T-helper 17 cell (primary cell): ENCODE measurements around the gene ZNF804A. TPM values are rescaled to one million over a fixed set of nuclear protein-coding genes. Genes with fewer than 3 reads are reported as not detected.
"Not testable (repeated sequence)": the region's sequence is repeated elsewhere in the genome, so short reads cannot be mapped to it uniquely, and the experiment has no call there.

ENCODE experiments used
- ATAC-seq: fragments of 150-1000 bp; cut with Tn5 transposase; 2 replicates; pipeline ENCODE4 v1.10.0; 2021; ENCODE audit warnings: mild to moderate bottlenecking, moderate library complexity
- DNase-seq, 3 donors: peaks; one replicate each; pipeline versions ENCODE4 v3.0.0 to v3.0.0-alpha.2; 2020 to 2021
- H3K9me3 ChIP-seq: one replicate; pipeline ENCODE4 v1.7.0; 2013; ENCODE audit warnings: low read length, mild to moderate bottlenecking; ENCODE audit not compliant: control insufficient read depth, poor library complexity, severe bottlenecking
- H3K27ac Mint-ChIP-seq: one replicate; pipeline ENCODE4 v1.8.0; 2022; ENCODE audit warnings: mild to moderate bottlenecking, moderate library complexity, mixed read lengths
- H3K27me3 Mint-ChIP-seq: one replicate; pipeline ENCODE4 v1.8.0; 2022; ENCODE audit warnings: mixed read lengths
- H3K36me3 Mint-ChIP-seq: one replicate; pipeline ENCODE4 v1.8.0; 2022; ENCODE audit warnings: low read depth, mixed read lengths
- H3K4me1 Mint-ChIP-seq: one replicate; pipeline ENCODE4 v1.8.0; 2022; ENCODE audit warnings: mild to moderate bottlenecking, mixed read lengths
- H3K4me3 Mint-ChIP-seq: one replicate; pipeline ENCODE4 v1.8.0; 2022; ENCODE audit warnings: mild to moderate bottlenecking, moderate library complexity, mixed read lengths
- total RNA-seq, 4 donors: library from RNA in 2 of 4; stranded (reverse) in 2 of 4; gene quantifications; one replicate each; pipeline ENCODE4 v1.2.3 and lab custom pipeline; 2022 to 2026

ZNF804A gene
- total RNA-seq, 2 donors from 2014 or later = not detected

- DNase-seq (no peak), ATAC-seq (no peak)
- no peaks in the 10 kb centered on the region for H3K4me1 Mint-ChIP-seq
- H3K36me3 Mint-ChIP-seq = no peaks in the 10 kb centered on the region
- H3K4me3 Mint-ChIP-seq = no peak overlapping the region
- no peaks in the 10 kb centered on the region for H3K9me3 ChIP-seq
- H3K27ac Mint-ChIP-seq = no peak overlapping the region
- H3K27me3 Mint-ChIP-seq = no peaks in the 10 kb centered on the region
Measured at GRCh38 chr2:184830531-184830930, 232.2 kb downstream of the ZNF804A start.

- no peaks in the 10 kb centered on the region for H3K9me3 ChIP-seq
- Mint-ChIP-seq H3K27me3 (no peaks in the 10 kb centered on the region), H3K4me1 (no peaks in the 10 kb centered on the region), H3K36me3 (no peaks in the 10 kb centered on the region), H3K4me3 (no peak overlapping the region), H3K27ac (no peak overlapping the region)
- ATAC-seq (no peak), DNase-seq (no peak)
Measured at GRCh38 chr2:184834699-184835397, 236.5 kb downstream of the ZNF804A start.

- no peaks in the 10 kb centered on the region for H3K4me1 Mint-ChIP-seq
Measured at GRCh38 chr2:184835398-184835715, 237.0 kb downstream of the ZNF804A start.

GRCh38 chr2:184847331-184847730 lies 249.0 kb downstream of the ZNF804A start:
- Mint-ChIP-seq H3K27me3 (no peaks in the 10 kb centered on the region), H3K27ac (no peak overlapping the region), H3K36me3 (no peaks in the 10 kb centered on the region), H3K4me1 (no peaks in the 10 kb centered on the region), H3K4me3 (no peak overlapping the region)
- DNase-seq (no peak), ATAC-seq (no peak)
- no peaks in the 10 kb centered on the region for H3K9me3 ChIP-seq

More at GRCh38 chr2:184835398-184835715, 237.0 kb downstream of the ZNF804A start:
- Mint-ChIP-seq H3K27ac (no peak overlapping the region), H3K27me3 (no peaks in the 10 kb centered on the region), H3K36me3 (no peaks in the 10 kb centered on the region), H3K4me3 (no peak overlapping the region)
- DNase-seq = no peak
- no peaks in the 10 kb centered on the region for H3K9me3 ChIP-seq
- no peak for ATAC-seq

GRCh38 chr2:184849516-184849915 lies 251.2 kb downstream of the ZNF804A start:
- no peak overlapping the region for H3K27ac Mint-ChIP-seq
- no peak overlapping the region for H3K4me3 Mint-ChIP-seq
- H3K9me3 ChIP-seq = no peaks in the 10 kb centered on the region
- no peaks in the 10 kb centered on the region for H3K27me3 Mint-ChIP-seq
- ATAC-seq (no peak), DNase-seq (no peak)
- H3K36me3 Mint-ChIP-seq = no peaks in the 10 kb centered on the region
- no peaks in the 10 kb centered on the region for H3K4me1 Mint-ChIP-seq

GRCh38 chr2:184851576-184851975 lies 253.2 kb downstream of the ZNF804A start:
- ATAC-seq (no peak), DNase-seq (no peak)
- no peaks in the 10 kb centered on the region for H3K9me3 ChIP-seq
- no peak overlapping the region for H3K4me3 Mint-ChIP-seq
- no peak overlapping the region for H3K27ac Mint-ChIP-seq
- no peaks in the 10 kb centered on the region for H3K4me1 Mint-ChIP-seq
- H3K27me3 Mint-ChIP-seq = no peaks in the 10 kb centered on the region
- H3K36me3 Mint-ChIP-seq = no peaks in the 10 kb centered on the region

- no peak overlapping the region for H3K27ac Mint-ChIP-seq
- H3K4me1 Mint-ChIP-seq = no peaks in the 10 kb centered on the region
- H3K36me3 Mint-ChIP-seq = no peaks in the 10 kb centered on the region
- no peak overlapping the region for H3K4me3 Mint-ChIP-seq
- no peak for ATAC-seq
- no peaks in the 10 kb centered on the region for H3K27me3 Mint-ChIP-seq
- no peak for DNase-seq
- no peaks in the 10 kb centered on the region for H3K9me3 ChIP-seq
Measured at GRCh38 chr2:184859187-184859586, 260.9 kb downstream of the ZNF804A start.

- H3K27me3 Mint-ChIP-seq = no peaks in the 10 kb centered on the region
- no peak overlapping the region for H3K4me3 Mint-ChIP-seq
- H3K36me3 Mint-ChIP-seq = no peaks in the 10 kb centered on the region
- no peak for DNase-seq
- no peak overlapping the region for H3K27ac Mint-ChIP-seq
- H3K4me1 Mint-ChIP-seq = no peaks in the 10 kb centered on the region
- no peaks in the 10 kb centered on the region for H3K9me3 ChIP-seq
- no peak for ATAC-seq
Measured at GRCh38 chr2:184860744-184861143, 262.4 kb downstream of the ZNF804A start.

GRCh38 chr2:184875212-184875611 lies 276.9 kb downstream of the ZNF804A start:
- no peaks in the 10 kb centered on the region for H3K4me1 Mint-ChIP-seq
- no peak for DNase-seq
- H3K4me3 Mint-ChIP-seq = no peak overlapping the region
- H3K27ac Mint-ChIP-seq = no peak overlapping the region
- no peak for ATAC-seq
- no peaks in the 10 kb centered on the region for H3K9me3 ChIP-seq
- no peaks in the 10 kb centered on the region for H3K27me3 Mint-ChIP-seq
- H3K36me3 Mint-ChIP-seq = no peaks in the 10 kb centered on the region

- H3K4me1 Mint-ChIP-seq = no peaks in the 10 kb centered on the region
Measured at GRCh38 chr2:184875911-184876310, 277.6 kb downstream of the ZNF804A start.

GRCh38 chr2:184877909-184878308 lies 279.6 kb downstream of the ZNF804A start:
- no peak for ATAC-seq
- Mint-ChIP-seq H3K27me3 (no peaks in the 10 kb centered on the region), H3K4me3 (no peak overlapping the region), H3K4me1 (no peaks in the 10 kb centered on the region), H3K36me3 (no peaks in the 10 kb centered on the region), H3K27ac (no peak overlapping the region)
- H3K9me3 ChIP-seq = no peaks in the 10 kb centered on the region
- DNase-seq = no peak

More at GRCh38 chr2:184875911-184876310, 277.6 kb downstream of the ZNF804A start:
- ATAC-seq (no peak), DNase-seq (no peak)
- Mint-ChIP-seq H3K27ac (no peak overlapping the region), H3K36me3 (no peaks in the 10 kb centered on the region), H3K27me3 (no peaks in the 10 kb centered on the region), H3K4me3 (no peak overlapping the region)
- no peaks in the 10 kb centered on the region for H3K9me3 ChIP-seq

GRCh38 chr2:184879671-184880070 lies 281.3 kb downstream of the ZNF804A start:
- DNase-seq = no peak
- ATAC-seq = no peak
- Mint-ChIP-seq H3K36me3 (no peaks in the 10 kb centered on the region), H3K4me1 (no peaks in the 10 kb centered on the region), H3K27me3 (no peaks in the 10 kb centered on the region), H3K4me3 (no peak overlapping the region), H3K27ac (no peak overlapping the region)
- no peaks in the 10 kb centered on the region for H3K9me3 ChIP-seq

GRCh38 chr2:184886585-184886984 lies 288.3 kb downstream of the ZNF804A start:
- H3K4me3 Mint-ChIP-seq, H3K36me3 Mint-ChIP-seq, H3K27me3 Mint-ChIP-seq, H3K27ac Mint-ChIP-seq, ATAC-seq, H3K9me3 ChIP-seq, H3K4me1 Mint-ChIP-seq, DNase-seq: not testable (repeated sequence)

GRCh38 chr2:184890311-184890710 lies 292.0 kb downstream of the ZNF804A start:
- Mint-ChIP-seq H3K27me3 (no peaks in the 10 kb centered on the region), H3K4me1 (no peaks in the 10 kb centered on the region), H3K4me3 (no peak overlapping the region), H3K27ac (no peak overlapping the region), H3K36me3 (no peaks in the 10 kb centered on the region)
- DNase-seq (no peak), ATAC-seq (no peak)
- peaks cover 3% of the 10 kb centered on the region for H3K9me3 ChIP-seq
